PC-3 (cell line): Measurements from ENCODE around the gene TXNDC11.

Source experiments
- CTCF ChIP-seq: fragments of 300-600 bp; sonication (generic); conservative IDR thresholded peaks from 2 replicates; pipeline ENCODE4 v1.5.1; 2017; ENCODE audit warnings: antibody characterized with exemption, low read depth, mild to moderate bottlenecking, low read length
- EZH2 ChIP-seq: fragments of 300-600 bp; sonication (generic); IDR thresholded peaks from one replicate; pipeline ENCODE4 v1.6.1; 2017; ENCODE audit warnings: antibody characterized with exemption, mild to moderate bottlenecking, low read length; ENCODE audit not compliant: unreplicated experiment
- EZH2phosphoT487 ChIP-seq: fragments of 300-600 bp; sonication (generic); IDR thresholded peaks from 2 replicates; pipeline ENCODE4 v1.6.1; 2018; ENCODE audit warnings: mild to moderate bottlenecking, antibody characterized with exemption, low read length, borderline replicate concordance

- TF ChIP-seq CTCF (no peak), EZH2 (no peak), EZH2phosphoT487 (no peak)
Measured at GRCh38 chr16:11685844-11686618, 56.6 kb downstream of the TXNDC11 start.
